ENCODE measurements around the gene RAPGEFL1. TPM values are rescaled to one million over a fixed set of nuclear protein-coding genes. Genes with fewer than 3 reads are reported as not detected.

RAPGEFL1 gene
- total RNA-seq, 4 donors from 2014 or later: 2.4 to 7.3 (median 5.2) TPM

Small RNA genes within 50 kb of the gene (small RNA-seq; reads per million reads assigned to genes)
- not detected for gene MIR6867

Other genes with a start within 250 kb of the RAPGEFL1 start
- gene ORMDL3, start 249.9 kb upstream of the RAPGEFL1 start, total RNA-seq: 100 to 1,000 TPM; 145 to 419 (median 200) TPM
- not detected for gene LRRC3C, start 249.7 kb upstream of the RAPGEFL1 start, total RNA-seq
- 1 to 10 TPM in 3 of 4 donors, not detected in 1; 1.3 to 9.0 (median 7.1) TPM for gene GSDMA, start 214.5 kb upstream of the RAPGEFL1 start, total RNA-seq
- gene PSMD3, start 196.7 kb upstream of the RAPGEFL1 start, total RNA-seq: 10 to 100 TPM; 52.2 to 86.8 (median 68.2) TPM
- gene CSF3, start 162.0 kb upstream of the RAPGEFL1 start, total RNA-seq: not detected
- gene MED24, start 123.1 kb upstream of the RAPGEFL1 start, total RNA-seq: 10 to 100 TPM; 47.6 to 75.5 (median 63.0) TPM
- 10 to 100 TPM; 35.7 to 81.2 (median 47.1) TPM for gene THRA, start 114.5 kb upstream of the RAPGEFL1 start, total RNA-seq
- 10 to 100 TPM in 2 of 4 donors, 1 to 10 TPM in 2; 4.2 to 16.0 (median 12.7) TPM for gene NR1D1, start 76.9 kb upstream of the RAPGEFL1 start, total RNA-seq
- 10 to 100 TPM; 42.0 to 87.6 (median 61.7) TPM for gene MSL1, start 55.5 kb upstream of the RAPGEFL1 start, total RNA-seq
- 10 to 100 TPM; 37.4 to 81.4 (median 71.8) TPM for gene CASC3, start 36.9 kb upstream of the RAPGEFL1 start, total RNA-seq
- gene WIPF2, start 41.8 kb downstream of the RAPGEFL1 start, total RNA-seq: 10 to 100 TPM in 1 of 4 donors, 1 to 10 TPM in 3; 8.1 to 10.2 (median 9.7) TPM
- gene CDC6, start 110.4 kb downstream of the RAPGEFL1 start, total RNA-seq: 1 to 10 TPM in 1 of 4 donors, under 1 TPM in 3; 0.16 to 2.2 (median 0.30) TPM
- 10 to 100 TPM; 13.9 to 21.5 (median 17.9) TPM for gene RARA, start 131.7 kb downstream of the RAPGEFL1 start, total RNA-seq
- under 1 TPM in 1 of 4 donors, not detected in 3; 0.94 TPM for gene GJD3, start 187.3 kb downstream of the RAPGEFL1 start, total RNA-seq
- 1 to 10 TPM in 2 of 4 donors, under 1 TPM in 2; 0.75 to 8.5 (median 3.7) TPM for gene TOP2A, start 240.4 kb downstream of the RAPGEFL1 start, total RNA-seq

All from subcutaneous adipose tissue (tissue), 4 donors.